Activated naive CD4-positive, alpha-beta T cell treated with anti-CD3 and anti-CD28 coated beads, Interleukin-2, amount 10 ng/mL, durations not matched to agents 7 days and 5 days (primary cell): ENCODE results near the gene TDP1.
A peak's percentile ranks its signal among the peaks of the same experiment; 100 is the strongest.

Experiments used
- CTCF ChIA-PET: fragments of 350-600 bp; sonication (Branson Sonifier 250); formaldehyde crosslinking; loops from one replicate; lab custom pipeline; 2021; ENCODE audit warnings: antibody characterized with exemption; lab: Charles Lee
- DNase-seq: peaks from one replicate; pipeline ENCODE4 v3.0.0-alpha.2; 2020
- H3K27ac Mint-ChIP-seq: one replicate; pipeline ENCODE4 v1.8.0; 2021; ENCODE audit warnings: mild to moderate bottlenecking, moderate library complexity, mixed read lengths
- H3K27me3 Mint-ChIP-seq: one replicate; pipeline ENCODE4 v1.8.0; 2021; ENCODE audit warnings: mild to moderate bottlenecking, mixed read lengths
- H3K36me3 Mint-ChIP-seq: one replicate; pipeline ENCODE4 v1.8.0; 2021; ENCODE audit warnings: mixed read lengths
- H3K4me1 Mint-ChIP-seq: one replicate; pipeline ENCODE4 v1.8.0; 2021; ENCODE audit warnings: mixed read lengths
- H3K4me3 Mint-ChIP-seq: one replicate; pipeline ENCODE4 v1.8.0; 2021; ENCODE audit warnings: mild to moderate bottlenecking, moderate library complexity, mixed read lengths
- H3K9me3 Mint-ChIP-seq: one replicate; pipeline ENCODE4 v1.8.0; 2021; ENCODE audit warnings: mixed read lengths

Gene TDP1

GRCh38 chr14:89986462-89987160 lies 30.9 kb downstream of the TDP1 start:
- no peak for DNase-seq
- Mint-ChIP-seq H3K4me3 (no peak overlapping the region), H3K27ac (no peak overlapping the region), H3K27me3 (no peaks in the 10 kb centered on the region), H3K4me1 (no peaks in the 10 kb centered on the region), H3K9me3 (no peaks in the 10 kb centered on the region), H3K36me3 (peaks cover 51% of the 10 kb centered on the region)
- CTCF ChIA-PET = interaction anchor here (0.9 to 4.3 kb wide), 3 partner anchors 13 to 249 kb away, joined by 3 to 16 read pairs (median 3); no protein-coding TSS in a partner anchor

- H3K4me3 Mint-ChIP-seq = no peak overlapping the region
- no peak overlapping the region for H3K27ac Mint-ChIP-seq
- H3K27me3 Mint-ChIP-seq = no peaks in the 10 kb centered on the region
- CTCF ChIA-PET = interaction anchor here (1.3 to 4.3 kb wide), 2 partner anchors 14 to 249 kb away, joined by 3 to 16 read pairs; no protein-coding TSS in a partner anchor
- no peak for DNase-seq
- H3K4me1 Mint-ChIP-seq = no peaks in the 10 kb centered on the region
- H3K36me3 Mint-ChIP-seq = peaks cover 47% of the 10 kb centered on the region
- H3K9me3 Mint-ChIP-seq = no peaks in the 10 kb centered on the region
Measured at GRCh38 chr14:89987161-89987475, 31.4 kb downstream of the TDP1 start.

GRCh38 chr14:89988787-89989186 lies 33.1 kb downstream of the TDP1 start:
- no peak for DNase-seq
- H3K27me3 Mint-ChIP-seq = no peaks in the 10 kb centered on the region
- no peak overlapping the region for H3K4me3 Mint-ChIP-seq
- no peak overlapping the region for H3K27ac Mint-ChIP-seq
- CTCF ChIA-PET = interaction anchor here (1.5 to 4.3 kb wide), 2 partner anchors 15 to 16 kb away, joined by 8 to 16 read pairs; no protein-coding TSS in a partner anchor
- H3K9me3 Mint-ChIP-seq = no peaks in the 10 kb centered on the region
- H3K4me1 Mint-ChIP-seq = no peaks in the 10 kb centered on the region
- peaks cover 44% of the 10 kb centered on the region for H3K36me3 Mint-ChIP-seq

GRCh38 chr14:89990218-89990617 lies 34.5 kb downstream of the TDP1 start:
- Mint-ChIP-seq H3K9me3 (no peaks in the 10 kb centered on the region), H3K27ac (no peak overlapping the region), H3K4me1 (no peaks in the 10 kb centered on the region), H3K27me3 (no peaks in the 10 kb centered on the region), H3K36me3 (peaks cover 44% of the 10 kb centered on the region), H3K4me3 (no peak overlapping the region)
- CTCF ChIA-PET = interaction anchor here (1.5 kb wide), 1 partner anchor 17 kb away, joined by 8 read pairs; no protein-coding TSS in a partner anchor
- DNase-seq = no peak

GRCh38 chr14:89990623-89991275 lies 35.0 kb downstream of the TDP1 start:
- no peak overlapping the region for H3K27ac Mint-ChIP-seq
- H3K36me3 Mint-ChIP-seq = peaks cover 49% of the 10 kb centered on the region
- no peak overlapping the region for H3K4me3 Mint-ChIP-seq
- H3K4me1 Mint-ChIP-seq = no peaks in the 10 kb centered on the region
- no peaks in the 10 kb centered on the region for H3K9me3 Mint-ChIP-seq
- DNase-seq = no peak
- H3K27me3 Mint-ChIP-seq = no peaks in the 10 kb centered on the region
- CTCF ChIA-PET = interaction anchor here (0.6 to 1.7 kb wide), 2 partner anchors 18 to 374 kb away, joined by 3 to 6 read pairs; no protein-coding TSS in a partner anchor

GRCh38 chr14:89992273-89992672 lies 36.5 kb downstream of the TDP1 start:
- no peaks in the 10 kb centered on the region for H3K9me3 Mint-ChIP-seq
- no peaks in the 10 kb centered on the region for H3K27me3 Mint-ChIP-seq
- DNase-seq = no peak
- H3K4me1 Mint-ChIP-seq = no peaks in the 10 kb centered on the region
- no peak overlapping the region for H3K27ac Mint-ChIP-seq
- CTCF ChIA-PET = interaction anchor here (1.7 kb wide), 1 partner anchor 19 kb away, joined by 6 read pairs; no protein-coding TSS in a partner anchor
- no peak overlapping the region for H3K4me3 Mint-ChIP-seq
- H3K36me3 Mint-ChIP-seq = peaks cover 51% of the 10 kb centered on the region

GRCh38 chr14:89996963-89997362 lies 41.2 kb downstream of the TDP1 start:
- H3K4me1 Mint-ChIP-seq = no peaks in the 10 kb centered on the region
- DNase-seq = no peak
- no peaks in the 10 kb centered on the region for H3K27me3 Mint-ChIP-seq
- no peak overlapping the region for H3K4me3 Mint-ChIP-seq
- peaks cover 57% of the 10 kb centered on the region for H3K36me3 Mint-ChIP-seq
- CTCF ChIA-PET = interaction anchor here (1.9 kb wide), 1 partner anchor 24 kb away, joined by 8 read pairs; no protein-coding TSS in a partner anchor
- H3K27ac Mint-ChIP-seq = no peak overlapping the region
- no peaks in the 10 kb centered on the region for H3K9me3 Mint-ChIP-seq

GRCh38 chr14:90000935-90001334 lies 45.2 kb downstream of the TDP1 start:
- no peaks in the 10 kb centered on the region for H3K4me1 Mint-ChIP-seq
- no peak for DNase-seq
- no peak overlapping the region for H3K27ac Mint-ChIP-seq
- H3K36me3 Mint-ChIP-seq = peaks cover 52% of the 10 kb centered on the region
- no peak overlapping the region for H3K4me3 Mint-ChIP-seq
- H3K9me3 Mint-ChIP-seq = no peaks in the 10 kb centered on the region
- H3K27me3 Mint-ChIP-seq = no peaks in the 10 kb centered on the region
- CTCF ChIA-PET = no interaction called here

GRCh38 chr14:90003526-90004307 lies 48.0 kb downstream of the TDP1 start:
- peaks cover 43% of the 10 kb centered on the region for H3K36me3 Mint-ChIP-seq
- CTCF ChIA-PET = interaction anchor here (1.3 kb wide), 1 partner anchor 30 kb away, joined by 7 read pairs; no protein-coding TSS in a partner anchor
- H3K4me1 Mint-ChIP-seq = no peaks in the 10 kb centered on the region
- no peaks in the 10 kb centered on the region for H3K27me3 Mint-ChIP-seq
- no peaks in the 10 kb centered on the region for H3K9me3 Mint-ChIP-seq
- no peak for DNase-seq
- no peak overlapping the region for H3K27ac Mint-ChIP-seq
- no peak overlapping the region for H3K4me3 Mint-ChIP-seq

GRCh38 chr14:90005441-90005840 lies 49.7 kb downstream of the TDP1 start:
- peaks cover 54% of the 10 kb centered on the region for H3K36me3 Mint-ChIP-seq

GRCh38 chr14:90005939-90006530 lies 50.3 kb downstream of the TDP1 start:
- H3K36me3 Mint-ChIP-seq = peaks cover 58% of the 10 kb centered on the region
- DNase-seq = no peak
- peaks cover under 1% of the 10 kb centered on the region for H3K9me3 Mint-ChIP-seq
- no peak overlapping the region for H3K4me3 Mint-ChIP-seq
- H3K27me3 Mint-ChIP-seq = no peaks in the 10 kb centered on the region
- CTCF ChIA-PET = interaction anchor here (3.8 kb wide), 1 partner anchor 33 kb away, joined by 15 read pairs; no protein-coding TSS in a partner anchor
- H3K4me1 Mint-ChIP-seq = no peaks in the 10 kb centered on the region
- no peak overlapping the region for H3K27ac Mint-ChIP-seq

More at GRCh38 chr14:90005441-90005840, 49.7 kb downstream of the TDP1 start:
- CTCF ChIA-PET = no interaction called here
- no peaks in the 10 kb centered on the region for H3K4me1 Mint-ChIP-seq
- H3K27ac Mint-ChIP-seq = no peak overlapping the region
- DNase-seq = no peak
- H3K9me3 Mint-ChIP-seq = no peaks in the 10 kb centered on the region
- H3K27me3 Mint-ChIP-seq = no peaks in the 10 kb centered on the region
- H3K4me3 Mint-ChIP-seq = no peak overlapping the region

GRCh38 chr14:90017371-90017770 lies 61.6 kb downstream of the TDP1 start:
- Mint-ChIP-seq H3K4me1 (peaks cover 3% of the 10 kb centered on the region), H3K27me3 (no peaks in the 10 kb centered on the region), H3K4me3 (no peak overlapping the region), H3K36me3 (peaks cover 67% of the 10 kb centered on the region), H3K9me3 (peaks cover 3% of the 10 kb centered on the region), H3K27ac (no peak overlapping the region)
- CTCF ChIA-PET = no interaction called here
- no peak for DNase-seq

- H3K27me3 Mint-ChIP-seq = no peaks in the 10 kb centered on the region
- no peak overlapping the region for H3K4me3 Mint-ChIP-seq
- CTCF ChIA-PET = no interaction called here
- no peak for DNase-seq
- H3K27ac Mint-ChIP-seq = peak overlapping the region; percentile 12
- peaks cover 3% of the 10 kb centered on the region for H3K4me1 Mint-ChIP-seq
- no peaks in the 10 kb centered on the region for H3K9me3 Mint-ChIP-seq
- H3K36me3 Mint-ChIP-seq = peaks cover 67% of the 10 kb centered on the region
Measured at GRCh38 chr14:90019824-90020523, 64.2 kb downstream of the TDP1 start.
